ENCODE results near the gene PTPRE.

DNA sequence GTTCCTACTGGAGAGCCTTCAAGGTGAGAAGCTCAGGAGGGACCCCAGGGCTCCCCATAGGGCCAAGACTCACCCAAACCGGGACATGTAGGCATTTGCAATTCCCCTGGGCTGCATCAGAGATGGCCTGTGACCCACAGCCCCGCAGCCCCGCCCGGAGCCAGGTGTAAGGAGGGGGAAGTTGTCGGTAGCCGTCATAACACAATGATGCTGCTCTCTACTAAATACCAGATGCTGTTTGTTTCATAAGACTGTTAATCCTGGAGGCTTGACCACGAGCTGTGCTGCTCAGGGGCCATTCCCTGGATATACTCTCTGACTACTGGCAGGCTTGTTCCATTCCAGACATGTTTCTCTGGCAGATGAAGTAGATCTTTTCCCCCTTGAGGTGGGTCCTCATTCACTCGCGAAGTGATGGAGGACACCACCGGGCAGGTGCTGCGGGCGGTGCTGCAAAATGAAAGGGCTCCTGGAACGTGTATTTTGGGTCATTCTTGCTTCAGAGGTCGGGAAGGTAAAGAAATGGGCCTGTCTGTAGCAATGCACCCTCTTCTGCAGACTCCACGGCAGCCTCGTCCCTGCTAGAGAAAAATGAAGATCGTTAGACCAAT lies 158.2 kb downstream of the PTPRE start:
- TF ChIP-seq, protein P1, sequence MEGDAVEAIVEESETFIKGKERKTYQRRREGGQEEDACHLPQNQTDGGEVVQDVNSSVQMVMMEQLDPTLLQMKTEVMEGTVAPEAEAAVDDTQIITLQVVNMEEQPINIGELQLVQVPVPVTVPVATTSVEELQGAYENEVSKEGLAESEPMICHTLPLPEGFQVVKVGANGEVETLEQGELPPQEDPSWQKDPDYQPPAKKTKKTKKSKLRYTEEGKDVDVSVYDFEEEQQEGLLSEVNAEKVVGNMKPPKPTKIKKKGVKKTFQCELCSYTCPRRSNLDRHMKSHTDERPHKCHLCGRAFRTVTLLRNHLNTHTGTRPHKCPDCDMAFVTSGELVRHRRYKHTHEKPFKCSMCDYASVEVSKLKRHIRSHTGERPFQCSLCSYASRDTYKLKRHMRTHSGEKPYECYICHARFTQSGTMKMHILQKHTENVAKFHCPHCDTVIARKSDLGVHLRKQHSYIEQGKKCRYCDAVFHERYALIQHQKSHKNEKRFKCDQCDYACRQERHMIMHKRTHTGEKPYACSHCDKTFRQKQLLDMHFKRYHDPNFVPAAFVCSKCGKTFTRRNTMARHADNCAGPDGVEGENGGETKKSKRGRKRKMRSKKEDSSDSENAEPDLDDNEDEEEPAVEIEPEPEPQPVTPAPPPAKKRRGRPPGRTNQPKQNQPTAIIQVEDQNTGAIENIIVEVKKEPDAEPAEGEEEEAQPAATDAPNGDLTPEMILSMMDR (IDR thresholded peaks at IDR 0.05; ENCODE audit: low read depth, low read length), result no peak
- TF ChIP-seq POLR2A (IDR thresholded peaks at IDR 0.05; ENCODE audit: extremely low read depth, insufficient read length), result no peak
